Measurements from ENCODE around the gene ACTRT3.

ACTRT3 gene

GRCh38 chr3:169781209-169781855, 12.0 kb upstream of the ACTRT3 start:
- no peak overlapping the region for H3K27ac ChIP-seq (replicated peaks)
- no peak for DNase-seq (ENCODE audit: low read depth in 1 of 2, low spot score in 1 of 2)
- TF ChIP-seq REST (IDR thresholded peaks at IDR 0.05; ENCODE audit: insufficient replicate concordance, low read depth) = no peak
- TF ChIP-seq CTCF (IDR thresholded peaks at IDR 0.05; ENCODE audit: insufficient read depth, low read length) = no peak
- TF ChIP-seq POLR2AphosphoS5 (IDR thresholded peaks at IDR 0.05; ENCODE audit: low read depth) = no peak
- no peak for TF ChIP-seq GABPA (IDR thresholded peaks at IDR 0.05; ENCODE audit: low read depth)
- no peak for TF ChIP-seq SPI1 (IDR thresholded peaks at IDR 0.05; ENCODE audit: borderline replicate concordance, low read depth)
- H3K4me3 ChIP-seq (replicated peaks; ENCODE audit: insufficient read depth, low read length) = no peak overlapping the region
- H3K27me3 ChIP-seq (ENCODE audit: insufficient read depth, poor library complexity, severe bottlenecking) = no peaks in the 10 kb centered on the region

- no peaks in the 10 kb centered on the region for H3K27me3 ChIP-seq (ENCODE audit: insufficient read depth, poor library complexity, severe bottlenecking)
- H3K27ac ChIP-seq (replicated peaks) = no peak overlapping the region
- TF ChIP-seq CTCF (IDR thresholded peaks at IDR 0.05; ENCODE audit: insufficient read depth, low read length) = no peak
- TF ChIP-seq GABPA (IDR thresholded peaks at IDR 0.05; ENCODE audit: low read depth) = no peak
- TF ChIP-seq POLR2AphosphoS5 (IDR thresholded peaks at IDR 0.05; ENCODE audit: low read depth) = no peak
- TF ChIP-seq SPI1 (IDR thresholded peaks at IDR 0.05; ENCODE audit: borderline replicate concordance, low read depth) = no peak
- TF ChIP-seq REST (IDR thresholded peaks at IDR 0.05; ENCODE audit: insufficient replicate concordance, low read depth) = no peak
- DNase-seq (ENCODE audit: low read depth in 1 of 2, low spot score in 1 of 2) = no peak
- no peak overlapping the region for H3K4me3 ChIP-seq (replicated peaks; ENCODE audit: insufficient read depth, low read length)
Measured at GRCh38 chr3:169780742-169781141, 11.4 kb upstream of the ACTRT3 start.

- H3K27ac ChIP-seq (replicated peaks) = no peak overlapping the region
- H3K27me3 ChIP-seq (ENCODE audit: insufficient read depth, poor library complexity, severe bottlenecking) = no peaks in the 10 kb centered on the region
- no peak for DNase-seq (ENCODE audit: low read depth in 1 of 2, low spot score in 1 of 2)
- no peak overlapping the region for H3K4me3 ChIP-seq (replicated peaks; ENCODE audit: insufficient read depth, low read length)
- TF ChIP-seq REST (IDR thresholded peaks at IDR 0.05; ENCODE audit: insufficient replicate concordance, low read depth) (no peak), CTCF (IDR thresholded peaks at IDR 0.05; ENCODE audit: insufficient read depth, low read length) (no peak), SPI1 (IDR thresholded peaks at IDR 0.05; ENCODE audit: borderline replicate concordance, low read depth) (no peak), GABPA (IDR thresholded peaks at IDR 0.05; ENCODE audit: low read depth) (no peak), POLR2AphosphoS5 (IDR thresholded peaks at IDR 0.05; ENCODE audit: low read depth) (no peak)
Measured at GRCh38 chr3:169777822-169778221, 8.5 kb upstream of the ACTRT3 start.

All from HL-60 (cell line).